SK-N-MC (cell line): Measurements from ENCODE around the gene DND1.

Experiments used
- EZH2 ChIP-seq: fragments of 200-600 bp; sonication (generic); IDR thresholded peaks from one replicate; pipeline ENCODE4 v1.6.1; 2017; ENCODE audit warnings: antibody characterized with exemption
- POLR2AphosphoS5 ChIP-seq: IDR thresholded peaks from 2 replicates; pipeline ENCODE4 v1.6.1; 2012; ENCODE audit warnings: mild to moderate bottlenecking, low read depth, low read length, borderline replicate concordance

GRCh38 chr5:140632366-140633020 lies 40.9 kb downstream of the DND1 start:
- TF ChIP-seq EZH2 (no peak), POLR2AphosphoS5 (no peak)
